Activated CD4-positive, alpha-beta memory T cell treated with anti-CD3 and anti-CD28 coated beads for 36 hours (primary cell): Measurements from ENCODE around the gene SUSD4. TPM values are rescaled to one million over a fixed set of nuclear protein-coding genes. Genes with fewer than 3 reads are reported as not detected.

Experiments
- CTCF ChIA-PET: fragments of 350-600 bp; sonication (Branson Sonifier 250); formaldehyde crosslinking; loops from one replicate; lab custom pipeline; 2021; ENCODE audit warnings: antibody characterized with exemption, inconsistent platforms; lab: Charles Lee
- POLR2A ChIA-PET: fragments of 350-600 bp; sonication (Branson Sonifier 250); formaldehyde crosslinking; loops from one replicate; lab custom pipeline; 2021; ENCODE audit warnings: antibody characterized with exemption; lab: Charles Lee
- DNase-seq: peaks from one replicate; pipeline ENCODE4 v3.0.0-alpha.2; 2020
- H3K27ac Mint-ChIP-seq: one replicate; pipeline ENCODE4 v1.8.0; 2021; ENCODE audit warnings: mixed read lengths
- H3K27me3 Mint-ChIP-seq: one replicate; pipeline ENCODE4 v1.8.0; 2021; ENCODE audit warnings: mixed read lengths
- H3K36me3 Mint-ChIP-seq: one replicate; pipeline ENCODE4 v1.8.0; 2021; ENCODE audit warnings: mixed read lengths
- H3K4me1 Mint-ChIP-seq: one replicate; pipeline ENCODE4 v1.8.0; 2021; ENCODE audit warnings: low read depth, mixed read lengths
- H3K4me3 Mint-ChIP-seq: one replicate; pipeline ENCODE4 v1.8.0; 2021; ENCODE audit warnings: mild to moderate bottlenecking, mixed read lengths
- H3K9me3 Mint-ChIP-seq: one replicate; pipeline ENCODE4 v1.8.0; 2021; ENCODE audit warnings: mixed read lengths
- intact Hi-C: fragments of 100-400 bp; cut with micrococcal nuclease; formaldehyde crosslinking; loops from one replicate; pipeline ENCODE4 v1.15.1; 2023
- total RNA-seq, 2 experiments: library from RNA; stranded (reverse); gene quantifications; one replicate each; pipeline ENCODE4 v1.2.3, GENCODE V29; 2021

Gene SUSD4
- total RNA-seq, 2 experiments from 2014 or later = 0.82 to 0.83 TPM

DNA sequence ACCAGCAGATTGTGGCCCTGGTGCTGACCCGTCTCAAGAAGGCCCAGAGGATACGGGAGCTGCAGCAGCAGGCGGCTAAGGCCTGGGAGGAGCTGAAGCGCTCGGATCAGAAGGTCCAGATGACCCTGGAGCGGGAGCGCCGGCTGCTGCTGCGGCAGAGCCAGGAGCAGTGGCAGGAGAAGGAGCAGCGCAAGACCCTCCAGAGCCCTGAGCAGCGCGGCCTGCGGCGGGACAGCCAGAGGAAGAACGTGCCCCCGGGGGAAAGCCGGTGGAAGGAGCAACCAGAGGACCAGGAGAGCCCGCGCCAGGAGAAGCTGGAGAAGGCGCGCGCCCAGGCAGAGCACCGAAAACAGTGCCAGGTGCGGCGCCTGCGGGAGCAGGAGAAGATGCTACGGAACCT lies 30.3 kb upstream of the SUSD4 start:
- CTCF ChIA-PET = no interaction called here
- Mint-ChIP-seq H3K27ac (no peak overlapping the region), H3K9me3 (no peaks in the 10 kb centered on the region)

GRCh38 chr1:223393275-223394214 lies 29.6 kb upstream of the SUSD4 start, which contains the start of gene CCDC185:
Gene CCDC185, plus strand, starts transcription at chr1:223393415. Its CDS starts 61 bp downstream, at chr1:223393476.
- no peak within 1 kb of the TSS for H3K4me3 Mint-ChIP-seq
- H3K36me3 Mint-ChIP-seq = no peaks in the 10 kb centered on the region
- POLR2A ChIA-PET = no interaction called here
- CTCF ChIA-PET = no interaction called here
- DNase-seq = no peak
- no peaks in the 10 kb centered on the region for H3K4me1 Mint-ChIP-seq
- H3K27me3 Mint-ChIP-seq = peaks cover 27% of the 10 kb centered on the region
- H3K9me3 Mint-ChIP-seq = no peaks in the 10 kb centered on the region
- intact Hi-C loops = no loop called here
- no peak within 1 kb of the TSS for H3K27ac Mint-ChIP-seq

More for the DNA sequence above, 30.3 kb upstream of the SUSD4 start:
- no peak for DNase-seq
- H3K36me3 Mint-ChIP-seq = no peaks in the 10 kb centered on the region
- intact Hi-C loops = no loop called here
- H3K4me1 Mint-ChIP-seq = no peaks in the 10 kb centered on the region
- POLR2A ChIA-PET = no interaction called here
- no peak overlapping the region for H3K4me3 Mint-ChIP-seq
- peaks cover 24% of the 10 kb centered on the region for H3K27me3 Mint-ChIP-seq

DNA sequence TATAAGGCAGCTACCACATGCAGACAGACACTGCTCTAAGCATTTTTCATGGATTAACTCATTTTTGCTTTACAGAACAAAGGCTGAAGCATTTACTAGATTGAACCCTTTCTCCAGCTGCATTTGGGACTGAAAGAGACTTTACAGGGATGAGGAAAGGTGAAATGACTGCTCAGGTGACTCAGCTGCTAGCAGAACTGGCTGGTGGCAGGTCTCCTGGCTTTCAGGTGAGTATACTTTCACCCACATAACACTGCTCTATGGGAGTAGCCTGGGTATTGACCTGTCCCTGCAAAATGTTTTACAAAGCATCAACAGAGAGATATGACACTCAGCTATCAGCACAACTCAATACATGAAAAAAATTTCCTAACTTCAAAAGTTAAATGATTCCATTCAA lies 26.6 kb upstream of the SUSD4 start:
- DNase-seq = no peak
- Mint-ChIP-seq H3K9me3 (no peaks in the 10 kb centered on the region), H3K36me3 (no peaks in the 10 kb centered on the region), H3K4me1 (no peaks in the 10 kb centered on the region), H3K27me3 (peaks cover 27% of the 10 kb centered on the region), H3K27ac (no peak overlapping the region), H3K4me3 (no peak overlapping the region)
- ChIA-PET POLR2A (no interaction called here), CTCF (interaction anchor here (1.3 kb wide), 1 partner anchor 305 kb away, joined by 3 read pairs; no protein-coding TSS in a partner anchor)
- intact Hi-C loops = no loop called here

- no peak for DNase-seq
Measured at GRCh38 chr1:223386013-223386412, 22.0 kb upstream of the SUSD4 start.

GRCh38 chr1:223378754-223379153 lies 14.8 kb upstream of the SUSD4 start:
- ChIA-PET CTCF (no interaction called here), POLR2A (interaction anchor here (0.6 kb wide), 1 partner anchor 158 kb away, joined by 3 read pairs; no protein-coding TSS in a partner anchor)
- no peak for DNase-seq
- Mint-ChIP-seq H3K36me3 (no peaks in the 10 kb centered on the region), H3K27ac (no peak overlapping the region), H3K4me3 (no peak overlapping the region), H3K9me3 (peaks cover 9% of the 10 kb centered on the region), H3K4me1 (no peaks in the 10 kb centered on the region), H3K27me3 (peaks cover 8% of the 10 kb centered on the region)
- intact Hi-C loops = no loop called here

More at GRCh38 chr1:223386013-223386412, 22.0 kb upstream of the SUSD4 start:
- ChIA-PET POLR2A (no interaction called here), CTCF (no interaction called here)
- peaks cover 6% of the 10 kb centered on the region for H3K27me3 Mint-ChIP-seq
- no peak overlapping the region for H3K4me3 Mint-ChIP-seq
- H3K36me3 Mint-ChIP-seq = no peaks in the 10 kb centered on the region
- no peak overlapping the region for H3K27ac Mint-ChIP-seq
- intact Hi-C loops = no loop called here
- H3K9me3 Mint-ChIP-seq = no peaks in the 10 kb centered on the region
- H3K4me1 Mint-ChIP-seq = no peaks in the 10 kb centered on the region

GRCh38 chr1:223374064-223374610 lies 10.2 kb upstream of the SUSD4 start:
- no peak for DNase-seq
- Mint-ChIP-seq H3K27ac (no peak overlapping the region), H3K9me3 (peaks cover 10% of the 10 kb centered on the region), H3K4me1 (no peaks in the 10 kb centered on the region), H3K36me3 (no peaks in the 10 kb centered on the region), H3K4me3 (no peak overlapping the region), H3K27me3 (peaks cover 11% of the 10 kb centered on the region)
- intact Hi-C loops = no loop called here
- ChIA-PET CTCF (no interaction called here), POLR2A (no interaction called here)

GRCh38 chr1:223364685-223365382 lies 858 bp upstream of the SUSD4 start:
- Mint-ChIP-seq H3K27ac (no peak overlapping the region), H3K36me3 (no peaks in the 10 kb centered on the region), H3K4me1 (peaks cover 13% of the 10 kb centered on the region), H3K9me3 (no peaks in the 10 kb centered on the region), H3K27me3 (peaks cover 12% of the 10 kb centered on the region), H3K4me3 (peak overlapping the region; percentile 67)
- DNase-seq = peak; percentile 26
- ChIA-PET POLR2A (interaction anchor here (1.0 kb wide), 1 partner anchor 35 kb away, joined by 3 read pairs; no protein-coding TSS in a partner anchor), CTCF (interaction anchor here (0.6 to 2.8 kb wide), 6 partner anchors 228 to 900 kb away, joined by 3 to 17 read pairs (median 3); no protein-coding TSS in a partner anchor)
- intact Hi-C loops = loop anchor here (1.0 to 10.0 kb wide), 2 partner anchors 120 to 222 kb away; partner anchors contain the start of gene TLR5

DNA sequence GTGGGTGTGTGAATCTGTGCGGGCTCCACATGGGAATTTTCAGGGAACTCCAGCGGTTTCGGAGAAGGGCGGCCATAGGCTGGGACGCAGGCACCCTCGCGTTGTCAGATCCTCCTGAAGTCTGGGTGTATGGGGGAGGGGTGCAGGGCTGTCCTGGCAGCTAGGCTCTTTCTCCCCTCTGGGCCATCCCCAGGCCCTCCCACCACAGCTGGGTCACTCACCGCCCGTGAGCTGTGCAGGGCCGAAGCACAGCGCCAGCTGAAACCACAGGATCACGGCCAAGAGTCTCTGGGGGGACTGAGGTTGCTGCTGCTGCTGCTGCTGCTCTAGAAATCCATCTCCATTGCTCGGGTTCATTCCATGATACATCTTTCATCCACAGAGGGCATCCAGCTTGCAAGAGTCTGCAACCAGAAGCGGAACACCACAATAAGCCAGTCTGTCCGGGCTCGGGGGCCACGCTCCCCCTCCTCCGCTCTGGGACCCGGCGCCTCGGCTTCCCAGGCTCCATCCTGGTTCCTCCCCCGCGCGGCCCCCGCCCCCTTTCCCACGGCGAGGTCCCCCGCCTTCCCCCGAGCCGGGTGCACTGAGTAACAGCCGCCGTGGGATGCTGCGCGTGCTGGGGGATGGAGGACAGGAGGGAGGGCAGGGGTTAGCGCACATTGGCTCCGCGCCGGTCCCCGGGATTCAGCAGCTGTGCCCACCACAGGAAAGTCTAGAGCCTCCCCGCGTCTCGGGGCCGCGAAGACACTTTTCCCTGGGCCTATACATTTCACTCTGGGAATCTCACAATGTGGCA lies 720 bp downstream of the SUSD4 start:
- DNase-seq = peak; percentile 36
- intact Hi-C loops = loop anchor here (10.0 kb wide), 1 partner anchor 118 kb away; no protein-coding TSS in a partner anchor
- H3K4me3 Mint-ChIP-seq = peak overlapping the region; percentile 81
- ChIA-PET CTCF (interaction anchor here (1.4 to 2.8 kb wide), 2 partner anchors 226 to 230 kb away, joined by 3 to 17 read pairs; no protein-coding TSS in a partner anchor), POLR2A (interaction anchor here (0.7 to 1.0 kb wide), 2 partner anchors 33 to 271 kb away, joined by 3 read pairs; no protein-coding TSS in a partner anchor)
- H3K27ac Mint-ChIP-seq = no peak overlapping the region
- H3K4me1 Mint-ChIP-seq = peaks cover 13% of the 10 kb centered on the region
- H3K36me3 Mint-ChIP-seq = no peaks in the 10 kb centered on the region
- H3K9me3 Mint-ChIP-seq = no peaks in the 10 kb centered on the region
- peaks cover 12% of the 10 kb centered on the region for H3K27me3 Mint-ChIP-seq

GRCh38 chr1:223358826-223359225 lies 5.2 kb downstream of the SUSD4 start:
- no peak for DNase-seq
- ChIA-PET POLR2A (no interaction called here), CTCF (interaction anchor here (0.9 to 1.5 kb wide), 3 partner anchors 215 to 269 kb away, joined by 3 to 10 read pairs (median 3); partner anchors contain the start of gene TLR5)
- H3K4me1 Mint-ChIP-seq = peaks cover 13% of the 10 kb centered on the region
- intact Hi-C loops = no loop called here
- no peak overlapping the region for H3K27ac Mint-ChIP-seq
- no peaks in the 10 kb centered on the region for H3K9me3 Mint-ChIP-seq
- H3K4me3 Mint-ChIP-seq = no peak overlapping the region
- no peaks in the 10 kb centered on the region for H3K36me3 Mint-ChIP-seq
- peaks cover 7% of the 10 kb centered on the region for H3K27me3 Mint-ChIP-seq

GRCh38 chr1:223355699-223356098 lies 8.3 kb downstream of the SUSD4 start:
- CTCF ChIA-PET = no interaction called here
- Mint-ChIP-seq H3K9me3 (no peaks in the 10 kb centered on the region), H3K27ac (no peak overlapping the region), H3K36me3 (no peaks in the 10 kb centered on the region), H3K4me1 (no peaks in the 10 kb centered on the region), H3K27me3 (no peaks in the 10 kb centered on the region), H3K4me3 (no peak overlapping the region)
- DNase-seq = no peak
- intact Hi-C loops = no loop called here
- POLR2A ChIA-PET = no interaction called here

GRCh38 chr1:223353939-223354338 lies 10.0 kb downstream of the SUSD4 start:
- Mint-ChIP-seq H3K27me3 (no peaks in the 10 kb centered on the region), H3K9me3 (no peaks in the 10 kb centered on the region), H3K27ac (no peak overlapping the region), H3K4me1 (no peaks in the 10 kb centered on the region), H3K4me3 (no peak overlapping the region), H3K36me3 (no peaks in the 10 kb centered on the region)
- POLR2A ChIA-PET = no interaction called here
- CTCF ChIA-PET = no interaction called here
- DNase-seq = no peak
- intact Hi-C loops = no loop called here
